Upper lobe of left lung (tissue), 4 donors: ENCODE data around the gene SCGB1C2.

Experiments used
- EP300 ChIP-seq, 4 donors: sonication (generic); formaldehyde crosslinking; IDR thresholded peaks; one replicate each; pipeline ENCODE4 v1.5.1; 2017; ENCODE audit warnings: antibody characterized with exemption in 4 of 4, control low read depth in 2 of 4
- POLR2A ChIP-seq, 4 donors: fragments of 450-650 bp; IDR thresholded peaks; one replicate each; pipeline ENCODE4 v1.5.1; 2016 to 2017; ENCODE audit warnings: antibody characterized with exemption in 4 of 4, mild to moderate bottlenecking in 2 of 4
- POLR2AphosphoS5 ChIP-seq, 2 donors: sonication (generic); formaldehyde crosslinking; IDR thresholded peaks; one replicate each; pipeline ENCODE4 v1.5.1; 2017; ENCODE audit warnings: antibody characterized with exemption in 2 of 2
- TF ChIP-seq, protein P1 (sequence below), 6 experiments: fragments of 450-650 bp in 4 of 6; fragments of 200-600 bp in 2 of 6; sonication (generic) in 2 of 6; IDR thresholded peaks; one replicate each; pipeline ENCODE4 v1.5.1; 2016 to 2019; ENCODE audit warnings: antibody characterized with exemption in 6 of 6

DNA sequence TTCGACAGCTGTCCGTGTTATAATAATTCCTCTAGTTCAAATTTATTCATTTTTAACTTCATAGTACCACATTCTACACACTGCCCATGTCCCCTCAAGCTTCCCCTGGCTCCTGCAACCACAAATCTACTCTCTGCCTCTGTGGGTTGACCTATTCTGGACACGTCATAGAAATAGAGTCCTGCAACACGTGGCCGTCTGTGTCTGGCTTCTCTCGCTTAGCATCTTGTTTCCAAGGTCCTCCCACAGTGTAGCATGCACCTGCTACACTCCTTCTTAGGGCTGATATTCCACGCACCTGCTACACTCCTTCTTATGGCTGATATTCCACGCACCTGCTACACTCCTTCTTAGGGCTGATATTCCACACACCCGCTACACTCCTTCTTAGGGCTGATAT is 16.5 kb downstream of the SCGB1C2 start:
- TF ChIP-seq, protein P1, sequence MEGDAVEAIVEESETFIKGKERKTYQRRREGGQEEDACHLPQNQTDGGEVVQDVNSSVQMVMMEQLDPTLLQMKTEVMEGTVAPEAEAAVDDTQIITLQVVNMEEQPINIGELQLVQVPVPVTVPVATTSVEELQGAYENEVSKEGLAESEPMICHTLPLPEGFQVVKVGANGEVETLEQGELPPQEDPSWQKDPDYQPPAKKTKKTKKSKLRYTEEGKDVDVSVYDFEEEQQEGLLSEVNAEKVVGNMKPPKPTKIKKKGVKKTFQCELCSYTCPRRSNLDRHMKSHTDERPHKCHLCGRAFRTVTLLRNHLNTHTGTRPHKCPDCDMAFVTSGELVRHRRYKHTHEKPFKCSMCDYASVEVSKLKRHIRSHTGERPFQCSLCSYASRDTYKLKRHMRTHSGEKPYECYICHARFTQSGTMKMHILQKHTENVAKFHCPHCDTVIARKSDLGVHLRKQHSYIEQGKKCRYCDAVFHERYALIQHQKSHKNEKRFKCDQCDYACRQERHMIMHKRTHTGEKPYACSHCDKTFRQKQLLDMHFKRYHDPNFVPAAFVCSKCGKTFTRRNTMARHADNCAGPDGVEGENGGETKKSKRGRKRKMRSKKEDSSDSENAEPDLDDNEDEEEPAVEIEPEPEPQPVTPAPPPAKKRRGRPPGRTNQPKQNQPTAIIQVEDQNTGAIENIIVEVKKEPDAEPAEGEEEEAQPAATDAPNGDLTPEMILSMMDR (IDR thresholded peaks at IDR 0.05), result no peak
- TF ChIP-seq POLR2A (IDR thresholded peaks at IDR 0.05) (no peak), EP300 (IDR thresholded peaks at IDR 0.05) (no peak), POLR2AphosphoS5 (IDR thresholded peaks at IDR 0.05) (no peak)
